GM21723 (cell line): ENCODE results near the gene ATXN7L1.

ENCODE experiments used
- ATAC-seq: cut with Tn5 transposase; IDR thresholded peaks from one replicate; pipeline ENCODE4 v1.9.1; 2021; ENCODE audit warnings: mild to moderate bottlenecking, moderate library complexity; ENCODE audit not compliant: unreplicated experiment

Gene ATXN7L1

DNA sequence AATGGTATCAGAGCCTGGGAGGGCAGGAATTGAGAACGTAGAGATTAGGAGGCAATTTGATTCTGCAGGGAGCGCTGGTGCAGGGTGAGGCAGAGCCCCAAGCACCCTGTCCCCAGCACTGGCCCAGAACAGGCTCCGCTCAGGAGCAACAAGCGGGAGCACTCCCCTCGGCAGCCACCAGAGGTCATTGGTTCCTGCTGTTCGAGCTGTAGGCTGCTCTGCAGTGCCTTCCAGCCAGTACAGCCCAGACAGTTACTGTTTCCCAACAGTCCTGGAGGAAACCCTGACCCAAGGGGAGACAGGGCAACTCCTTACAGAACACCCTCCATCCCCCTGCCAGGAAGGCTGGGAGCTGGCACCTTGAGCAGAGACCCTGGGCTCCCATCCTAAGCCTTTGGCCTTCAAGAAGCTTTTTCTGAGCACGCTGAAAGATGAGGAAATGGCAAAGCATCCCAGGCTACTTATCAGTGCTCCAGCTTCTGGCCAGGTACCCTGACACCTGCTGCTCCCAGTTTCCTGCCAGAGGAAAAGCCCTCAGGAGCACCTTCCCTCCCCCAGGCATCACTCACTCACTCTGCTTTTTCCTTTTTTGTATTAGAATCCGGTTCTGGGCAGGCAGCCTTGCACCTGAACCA lies 223.9 kb downstream of the ATXN7L1 start:
- peak; percentile 84 for ATAC-seq

DNA sequence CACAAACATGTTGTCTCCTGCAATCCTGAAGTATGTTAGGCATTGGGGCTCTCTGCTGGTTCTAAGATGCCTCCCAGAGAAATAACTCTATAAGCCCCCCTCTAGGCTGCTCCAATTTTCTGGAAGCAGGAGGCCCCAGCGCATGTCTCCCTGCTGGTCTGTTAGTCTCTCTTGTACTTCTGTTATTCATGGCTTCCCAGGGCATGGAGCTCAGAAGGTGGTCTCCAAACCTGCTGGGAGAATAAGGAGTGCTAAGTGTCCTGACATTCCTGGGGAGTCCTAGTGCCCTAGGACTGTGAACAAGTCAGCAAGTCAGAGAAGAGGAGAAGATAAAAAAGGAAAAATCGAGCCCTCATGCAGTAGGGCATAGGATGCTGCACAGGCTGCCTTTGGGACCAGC lies 224.6 kb downstream of the ATXN7L1 start:
- ATAC-seq: no peak

DNA sequence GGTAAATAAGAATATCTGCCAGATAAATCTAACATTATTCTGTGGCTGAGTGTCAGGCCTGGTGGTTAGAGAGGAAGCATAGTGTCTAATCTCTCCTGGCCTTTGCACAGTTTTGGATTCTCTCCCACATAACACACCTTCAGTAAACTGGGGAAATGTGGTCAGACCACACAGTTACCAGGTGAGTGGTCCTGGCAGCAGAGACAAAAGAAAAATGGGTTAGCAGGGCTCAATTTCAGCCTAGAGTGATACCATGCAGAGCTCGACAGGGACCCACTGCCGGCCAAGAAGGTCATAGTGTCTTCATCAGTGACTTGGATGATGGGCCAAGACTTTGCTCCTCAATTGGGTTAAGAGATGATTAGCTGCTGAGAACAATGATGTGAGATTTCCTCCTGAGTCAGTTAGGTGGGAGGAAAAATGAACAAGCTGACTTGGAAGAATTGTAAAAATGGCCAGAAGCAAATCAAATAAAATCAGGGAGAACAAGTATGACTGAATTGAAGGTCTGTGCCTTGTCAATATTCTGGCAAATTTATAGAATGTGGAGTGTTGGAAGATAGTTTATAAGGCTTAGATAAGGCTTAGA lies 225.9 kb downstream of the ATXN7L1 start:
- ATAC-seq: no peak

DNA sequence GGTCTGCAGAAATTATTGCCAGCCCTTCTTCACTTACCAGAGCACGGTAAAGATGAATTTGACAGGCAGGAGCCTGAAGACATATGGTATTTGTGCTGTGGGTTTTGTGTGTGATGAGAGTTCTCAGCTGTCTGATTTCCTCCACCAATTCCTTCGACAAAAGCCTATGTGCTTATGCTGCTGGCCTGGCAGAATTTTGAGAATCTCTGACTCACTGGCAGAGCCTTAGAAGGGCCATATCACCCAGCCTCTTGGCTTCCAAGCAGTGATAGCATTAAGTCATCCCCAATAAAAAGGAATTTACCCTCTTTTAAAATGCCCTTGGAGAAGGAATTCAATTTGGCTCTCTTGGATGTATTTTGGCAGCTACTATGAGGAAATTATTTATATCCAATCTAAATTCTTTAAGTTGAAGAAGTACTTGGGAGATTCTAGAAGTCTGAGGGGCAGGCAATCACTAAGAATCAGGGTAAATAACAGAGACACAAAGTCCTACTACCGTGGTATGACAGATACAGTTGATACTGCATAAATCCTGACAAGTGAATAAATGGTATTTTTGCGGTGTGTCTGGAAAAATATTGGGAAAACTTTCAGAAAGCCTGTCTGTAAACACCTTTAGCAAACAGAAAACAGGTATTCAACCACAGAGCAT lies 226.5 kb downstream of the ATXN7L1 start:
- ATAC-seq: no peak

DNA sequence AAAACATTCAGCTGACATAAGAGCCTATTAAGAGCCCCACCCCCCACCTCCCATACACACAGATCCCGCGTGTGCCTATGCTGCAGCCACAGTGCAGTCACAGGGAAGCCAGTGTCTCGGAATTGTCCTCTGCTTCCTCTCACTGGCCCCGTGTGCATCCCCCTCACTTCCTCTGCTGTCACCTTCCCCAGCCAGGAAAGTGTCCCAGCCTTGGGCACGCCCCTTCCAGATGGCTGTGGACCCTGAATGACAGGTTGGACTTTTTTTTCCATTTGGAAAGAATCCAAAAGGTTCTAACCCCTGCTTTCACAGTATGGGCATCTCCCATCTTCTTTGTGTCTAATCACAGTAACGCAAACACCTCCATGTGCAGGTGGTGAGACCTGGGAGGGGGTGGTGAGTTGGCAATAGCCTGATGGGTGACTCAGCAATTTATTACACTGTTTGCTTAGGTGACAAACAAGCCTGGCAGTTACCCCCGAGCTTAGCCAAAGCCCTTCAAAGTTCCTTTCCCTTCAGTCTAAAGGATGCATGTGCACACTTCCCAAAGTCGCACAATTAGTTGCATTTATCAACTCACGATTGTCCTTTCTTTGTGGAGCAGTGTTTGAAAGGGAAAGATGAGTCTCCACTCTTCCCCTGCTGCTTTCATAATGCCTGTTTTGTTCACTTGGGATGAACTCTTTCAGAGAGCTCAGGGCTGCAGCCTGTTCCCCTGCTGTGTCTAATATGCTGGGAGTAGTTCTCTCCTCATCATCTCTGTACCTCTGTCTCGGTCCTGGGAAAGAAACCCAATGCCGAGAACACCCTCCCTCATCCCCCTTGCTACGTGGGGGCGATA lies 227.6 kb downstream of the ATXN7L1 start:
- no peak for ATAC-seq

DNA sequence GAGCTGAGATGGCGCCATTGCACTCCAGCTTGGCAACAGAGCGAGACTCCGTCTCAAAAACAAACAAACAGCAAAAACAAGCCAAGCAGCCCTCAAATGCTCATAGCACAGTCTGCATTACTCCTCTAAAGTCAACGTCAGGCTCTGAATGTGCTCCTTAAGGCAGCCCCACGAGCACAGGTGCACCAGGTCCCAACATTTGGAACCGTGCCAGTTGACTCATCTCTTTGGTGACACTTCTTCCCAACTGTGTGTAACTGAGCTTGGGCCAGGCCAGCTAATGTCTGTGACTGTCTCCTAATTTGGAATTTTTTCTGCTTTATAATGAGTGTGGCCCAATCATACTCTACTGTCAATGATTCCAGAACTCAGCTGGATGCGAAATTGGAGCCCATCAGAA lies 228.8 kb downstream of the ATXN7L1 start:
- no peak for ATAC-seq

DNA sequence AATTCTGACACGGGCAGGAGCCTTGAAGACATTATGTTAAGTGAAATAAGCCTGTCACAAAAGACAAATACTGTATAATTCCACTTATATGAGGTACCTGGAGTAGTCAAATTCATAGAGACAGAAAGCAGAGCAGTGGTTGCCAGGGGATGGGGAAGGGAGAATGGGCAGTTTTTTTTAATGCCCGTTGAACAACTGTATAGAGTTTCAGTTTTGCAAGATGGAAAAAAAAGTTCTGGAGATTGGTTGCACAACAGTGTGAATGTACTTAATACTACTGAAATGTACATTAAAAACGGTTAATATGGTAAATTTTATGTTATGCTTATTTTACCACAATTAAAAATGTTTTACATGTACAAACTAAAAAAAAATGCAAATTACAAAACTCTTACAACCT lies 231.5 kb downstream of the ATXN7L1 start:
- no peak for ATAC-seq

DNA sequence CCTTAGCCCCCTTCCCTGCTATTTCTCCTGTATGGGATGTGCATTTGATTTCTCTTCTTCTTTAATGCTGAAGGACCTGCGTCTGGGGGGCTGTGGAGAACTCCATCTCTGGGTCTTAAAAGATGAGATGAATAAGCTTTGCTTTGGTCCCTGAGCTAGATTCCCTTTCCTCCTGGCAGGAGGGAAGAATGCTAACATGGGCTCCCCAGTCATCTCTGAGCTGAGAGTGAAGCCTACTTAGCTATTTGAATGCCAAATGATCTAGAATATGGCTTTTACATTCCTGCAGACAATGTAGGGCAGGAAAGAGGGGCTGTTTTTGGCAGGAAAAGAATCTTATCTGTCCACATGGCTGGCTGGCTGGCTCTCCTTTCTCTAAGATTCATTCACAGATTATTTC lies 232.5 kb downstream of the ATXN7L1 start:
- ATAC-seq: no peak

DNA sequence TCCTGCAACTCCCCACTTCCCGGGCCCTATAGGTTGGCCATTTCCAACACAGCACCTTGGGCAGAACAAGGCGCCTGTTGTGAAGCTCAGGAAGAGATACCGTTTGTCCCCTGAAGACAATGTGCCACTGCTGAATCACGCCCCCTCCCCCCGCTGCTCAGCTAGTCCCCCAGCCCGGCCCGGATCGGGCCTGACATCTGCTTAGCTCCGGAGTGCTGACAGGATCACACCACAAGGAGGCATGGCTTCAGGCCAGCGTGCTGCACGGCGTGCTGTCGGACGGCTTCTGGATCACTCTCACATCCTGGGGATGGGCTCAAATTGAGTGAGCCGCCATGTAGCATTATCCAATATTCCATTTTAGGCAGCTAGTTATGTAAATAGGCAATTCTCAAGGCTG lies 233.0 kb downstream of the ATXN7L1 start:
- no peak for ATAC-seq

DNA sequence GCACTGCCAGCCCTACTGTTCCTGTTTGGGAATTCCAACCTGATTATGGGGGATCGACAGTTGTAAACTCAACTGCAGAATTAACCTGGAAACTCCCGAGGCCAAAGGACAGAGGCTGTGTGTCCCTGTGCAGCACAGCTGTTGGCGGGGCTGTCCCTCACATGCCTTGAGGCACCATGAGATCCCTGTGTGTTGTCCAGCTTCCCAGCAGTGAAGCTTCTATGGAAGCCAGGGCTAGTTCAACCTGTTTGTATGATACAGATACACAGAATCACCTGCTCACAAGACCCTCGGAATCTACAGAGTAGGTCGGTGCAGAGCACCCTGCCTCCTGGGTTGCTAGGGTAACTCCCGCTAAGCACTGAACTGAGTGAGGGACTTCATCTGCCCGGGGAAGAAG lies 234.1 kb downstream of the ATXN7L1 start:
- no peak for ATAC-seq

DNA sequence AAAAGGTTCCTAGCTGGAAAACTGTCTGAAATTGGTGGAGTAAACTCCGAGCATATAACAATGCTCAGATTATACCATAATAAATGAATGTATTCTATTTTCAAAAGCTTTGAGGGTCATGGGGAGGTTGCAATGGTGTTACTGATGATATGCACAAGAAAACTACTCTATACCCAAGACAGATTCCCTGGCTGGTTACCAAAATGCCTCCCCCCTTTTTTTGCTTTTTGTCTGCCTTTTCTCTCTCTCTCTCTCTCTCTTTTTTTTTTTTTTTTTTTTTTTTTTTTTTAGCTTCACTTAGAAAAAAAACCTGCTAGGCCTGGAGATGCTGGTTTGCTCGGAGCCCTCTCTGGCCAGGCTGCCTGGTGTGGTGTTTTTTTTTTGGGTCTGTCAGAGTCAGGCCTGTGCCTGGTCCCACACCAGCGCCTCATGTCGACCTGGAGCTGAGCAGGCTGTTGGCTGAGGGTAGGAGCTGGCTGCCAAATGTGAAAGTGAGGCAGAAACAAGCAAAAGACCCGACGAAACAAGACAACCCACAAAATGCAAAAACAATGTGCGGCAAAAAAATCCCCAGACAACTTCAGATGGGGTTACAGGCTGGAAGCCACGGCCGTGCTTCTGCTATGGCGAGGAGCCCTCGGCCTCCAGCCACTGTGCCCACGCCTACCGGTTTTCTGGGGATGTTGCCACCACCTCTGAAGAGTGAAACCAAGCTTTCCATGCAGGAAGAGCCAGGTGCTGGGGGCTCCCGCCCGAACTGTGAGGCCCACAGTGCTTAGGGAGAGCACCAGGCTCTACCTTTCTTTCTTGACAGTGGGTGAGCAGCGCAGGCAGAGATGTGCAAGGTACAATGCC lies 235.2 kb downstream of the ATXN7L1 start:
- no peak for ATAC-seq

DNA sequence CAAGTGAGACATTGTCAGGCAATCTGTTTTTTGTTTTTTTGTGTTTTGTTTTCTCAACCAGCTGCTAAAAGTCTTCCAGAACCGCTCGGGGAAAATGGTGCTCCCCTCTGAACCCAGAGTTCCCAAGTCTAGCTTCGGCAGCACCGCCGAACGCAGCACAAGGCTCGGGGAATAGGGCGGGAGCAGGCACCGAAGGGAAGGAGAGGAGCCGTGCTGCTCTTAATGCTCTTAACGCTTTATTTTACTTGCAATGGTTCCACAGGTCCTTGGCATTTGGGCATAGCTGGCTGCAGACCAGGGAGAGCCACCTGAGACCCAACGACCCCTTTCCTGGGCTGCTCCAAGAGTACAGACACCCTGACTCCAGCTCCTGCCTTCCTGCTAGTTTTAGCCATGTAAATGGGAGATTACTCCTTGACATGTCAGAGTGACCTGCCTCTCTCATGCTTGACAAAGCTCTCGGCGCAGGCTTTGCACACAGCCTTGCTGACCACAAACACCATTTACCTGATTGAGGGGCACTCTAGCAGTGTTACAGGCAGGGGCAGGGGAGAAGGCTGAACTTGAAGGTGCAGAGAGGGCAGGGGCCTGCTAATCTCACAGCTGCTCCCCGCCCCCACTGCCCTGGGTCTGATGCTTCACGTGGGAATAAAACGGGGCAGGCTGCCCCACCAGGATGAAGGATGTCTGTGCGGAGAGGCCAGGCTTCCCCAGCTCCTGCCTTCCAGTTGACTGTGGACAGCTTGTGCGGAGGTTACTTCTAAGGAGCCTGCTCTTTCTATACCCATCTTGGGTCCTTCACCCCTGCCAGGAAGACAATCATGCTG lies 236.5 kb downstream of the ATXN7L1 start:
- ATAC-seq: no peak

DNA sequence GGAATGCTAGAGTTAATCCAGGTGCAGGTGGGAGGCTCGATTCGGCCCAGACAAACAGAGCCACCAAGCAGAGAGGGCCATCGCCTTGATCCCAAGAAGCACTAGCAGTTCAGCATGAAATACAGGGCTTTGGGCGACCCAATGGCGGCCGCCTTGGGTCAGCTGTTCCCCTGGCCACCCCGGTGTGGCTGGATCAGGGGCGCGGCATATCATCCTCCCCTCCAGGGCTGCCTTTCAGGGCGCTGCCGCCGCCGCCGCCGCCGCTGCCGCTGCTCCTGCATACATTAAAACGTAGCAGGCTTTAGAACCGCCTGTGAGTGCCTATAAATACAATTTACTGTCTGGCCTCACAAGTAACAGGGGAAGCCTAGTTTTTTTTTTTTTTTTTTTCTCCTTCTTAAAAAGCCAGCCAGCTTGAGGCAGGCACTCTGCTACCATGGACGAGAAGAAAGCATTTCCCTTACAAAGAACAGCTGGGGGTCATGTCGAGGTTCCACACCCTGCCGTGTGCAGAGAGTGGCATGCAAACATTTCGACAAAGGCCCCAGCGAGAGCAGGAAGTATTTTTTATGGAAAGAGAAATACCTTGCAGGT lies 237.4 kb downstream of the ATXN7L1 start:
- no peak for ATAC-seq

DNA sequence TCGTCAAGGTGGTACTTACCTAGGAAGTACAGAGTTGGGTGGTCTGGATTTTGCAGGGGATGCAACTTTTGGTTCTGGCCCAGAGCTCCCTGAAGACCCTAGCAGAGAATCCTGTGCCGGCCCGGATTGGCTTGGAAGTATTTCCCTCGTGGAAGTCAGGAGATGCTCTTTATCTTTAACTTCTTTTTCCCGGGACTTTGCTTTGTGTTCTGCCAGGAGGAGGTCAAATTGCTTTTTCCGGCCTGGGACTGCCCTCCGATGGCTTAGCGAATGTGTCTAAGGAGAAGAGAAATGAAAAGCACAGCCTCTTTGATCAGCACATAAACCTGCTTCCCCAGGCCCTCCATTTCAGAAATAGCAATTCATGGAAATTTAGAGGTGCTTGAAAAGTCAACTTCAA lies 238.1 kb downstream of the ATXN7L1 start:
- ATAC-seq: no peak

DNA sequence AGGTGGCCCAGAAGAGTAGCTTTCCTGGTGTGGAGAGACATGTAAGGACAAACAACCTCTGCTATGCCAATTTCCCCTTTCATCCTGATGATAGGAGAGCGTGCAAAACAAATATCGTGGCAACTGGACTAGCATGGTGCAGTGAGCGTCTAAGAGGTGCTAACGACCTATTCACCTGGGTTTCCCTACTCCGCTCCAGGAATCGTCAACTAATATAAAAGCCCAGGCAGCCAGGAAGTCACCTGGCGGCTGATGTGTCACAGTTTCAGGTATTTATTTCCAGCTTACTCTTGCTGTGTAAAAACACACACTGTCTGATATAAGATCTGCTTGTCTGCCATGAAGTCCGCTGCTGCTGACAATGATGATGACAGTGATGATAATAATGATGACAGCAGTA lies 238.6 kb downstream of the ATXN7L1 start:
- ATAC-seq: no peak

DNA sequence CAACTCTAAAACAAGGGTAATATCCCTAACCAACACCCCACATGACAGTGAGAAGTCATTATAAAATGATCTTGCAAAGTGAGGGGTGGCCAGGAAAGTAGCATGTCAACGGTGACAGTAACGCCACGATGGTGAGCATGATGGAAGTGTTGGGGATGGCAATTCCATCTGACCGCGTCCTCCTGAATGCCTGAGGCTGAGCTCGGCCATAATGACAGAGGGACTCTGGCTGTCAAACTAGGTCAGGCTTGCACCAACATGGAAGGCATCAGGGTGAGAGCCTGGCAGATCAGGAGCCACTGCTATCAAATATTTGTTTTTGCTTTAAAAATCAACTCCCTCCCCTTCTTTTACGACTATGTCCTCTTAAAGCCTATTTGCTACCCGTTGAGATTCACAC lies 239.4 kb downstream of the ATXN7L1 start:
- ATAC-seq: no peak

DNA sequence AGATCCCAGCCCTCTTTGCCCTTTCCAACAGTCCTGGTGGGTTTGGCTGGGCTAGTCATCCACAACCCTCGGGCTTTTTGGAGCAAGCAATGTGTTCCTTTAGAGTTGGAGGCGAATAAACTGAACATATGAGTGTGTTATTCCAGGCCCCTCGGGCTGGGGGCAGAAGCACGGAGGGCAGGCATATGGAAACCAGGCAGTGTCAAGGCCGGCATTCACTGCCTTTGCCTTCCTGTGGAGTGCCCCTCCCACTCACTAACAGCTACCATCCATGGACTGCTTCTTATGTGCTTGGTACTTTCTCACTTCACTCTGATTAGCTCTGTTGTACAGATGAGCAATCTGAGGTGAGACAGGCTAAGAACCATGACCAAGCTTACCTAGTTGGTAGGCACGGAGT lies 241.2 kb downstream of the ATXN7L1 start:
- no peak for ATAC-seq

DNA sequence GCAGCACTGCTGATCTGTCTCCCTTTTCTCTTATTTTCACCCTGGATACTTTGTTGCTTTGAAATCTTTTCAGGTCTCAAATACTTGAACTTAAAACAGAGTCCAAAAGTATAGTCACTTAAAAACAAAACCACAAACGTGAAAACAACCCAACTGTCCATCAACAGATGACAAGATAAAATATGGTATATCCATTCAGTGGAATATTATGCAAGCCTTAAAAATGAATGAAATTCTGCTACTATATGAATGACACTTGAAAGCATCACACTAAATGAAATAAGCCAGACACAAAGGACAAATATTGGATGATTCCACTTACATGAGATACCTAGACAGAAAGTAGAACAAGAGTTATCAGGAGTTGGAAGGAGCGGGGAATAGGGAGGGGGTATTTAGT lies 250.4 kb downstream of the ATXN7L1 start:
- no peak for ATAC-seq

DNA sequence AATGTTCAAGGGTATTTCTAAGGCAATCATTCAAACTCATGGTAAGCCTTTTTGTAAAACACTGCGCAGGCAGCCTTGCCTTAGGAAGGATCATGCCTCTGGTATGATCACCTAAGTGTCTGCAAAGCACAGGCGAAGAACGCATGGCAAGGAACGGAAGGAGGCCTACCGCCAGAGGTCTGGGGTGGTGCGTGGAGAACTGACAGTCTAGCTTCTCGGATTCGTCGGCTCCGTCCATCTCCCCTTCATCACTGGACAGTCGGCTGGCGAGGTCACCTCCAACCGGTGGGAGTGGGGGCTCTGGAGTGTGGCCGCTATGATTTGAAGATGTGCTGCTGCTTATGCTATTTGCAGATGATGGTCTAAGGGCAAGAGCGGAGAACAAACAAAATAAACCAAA lies 252.5 kb downstream of the ATXN7L1 start:
- no peak for ATAC-seq

DNA sequence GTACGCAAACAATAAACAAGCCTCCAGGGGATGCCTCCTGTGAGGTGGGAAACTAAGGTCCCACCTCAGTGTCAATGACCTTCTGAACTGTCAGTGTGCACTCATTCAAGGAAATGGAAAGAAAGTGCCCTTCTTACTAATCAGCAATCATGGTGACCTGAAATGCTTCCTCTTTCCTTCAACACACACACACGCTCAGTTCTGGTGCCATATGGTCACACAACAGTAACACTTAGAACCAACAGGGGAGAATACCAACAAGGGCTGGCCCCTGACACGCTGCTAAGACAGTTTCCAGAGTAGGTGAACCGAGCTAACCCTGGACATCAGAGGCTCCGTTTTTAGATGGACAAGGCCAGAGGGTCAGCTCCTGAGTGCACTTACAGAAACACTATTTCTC lies 253.0 kb downstream of the ATXN7L1 start:
- no peak for ATAC-seq
